ENCODE measurements around the gene E2F4.

The E2F4 gene

DNA sequence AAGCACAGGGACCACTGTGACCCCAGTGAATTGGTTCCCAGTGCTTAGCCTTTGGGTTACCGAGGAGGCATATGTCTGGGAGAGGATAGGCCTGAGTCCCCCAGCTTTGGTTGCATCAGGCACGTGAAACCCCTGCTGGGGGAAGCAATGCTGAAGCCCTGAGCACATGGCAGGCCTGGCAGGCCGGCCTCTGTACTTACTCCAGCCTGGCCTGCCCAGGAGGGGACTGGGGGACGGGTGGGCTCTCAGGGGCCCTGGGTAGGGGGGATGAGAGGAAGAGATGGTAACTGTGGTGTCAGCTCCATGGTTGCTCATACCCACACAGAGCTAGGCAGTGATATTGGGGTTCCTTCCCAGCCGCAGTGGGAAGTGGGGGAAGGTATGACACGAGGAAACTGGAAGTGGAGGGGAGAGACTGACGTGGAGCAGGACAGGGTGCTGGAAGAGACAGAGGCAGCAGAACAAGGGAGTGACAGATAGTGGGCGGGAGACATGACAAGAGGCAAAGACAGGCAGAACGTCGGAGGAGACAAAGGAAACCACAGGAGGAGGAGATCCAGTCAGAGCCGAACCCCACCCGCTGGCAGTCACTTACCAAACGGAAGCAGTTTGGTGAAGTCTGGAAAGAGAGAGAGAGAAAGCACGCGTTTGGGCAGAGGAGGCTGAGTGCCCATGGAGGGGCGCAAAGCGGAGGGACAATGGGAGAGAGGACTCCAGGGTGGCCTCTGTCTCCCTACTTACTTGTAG is 44.0 kb downstream of the E2F4 start:
- DNase-seq (ENCODE audit: low read depth): no peak

DNA sequence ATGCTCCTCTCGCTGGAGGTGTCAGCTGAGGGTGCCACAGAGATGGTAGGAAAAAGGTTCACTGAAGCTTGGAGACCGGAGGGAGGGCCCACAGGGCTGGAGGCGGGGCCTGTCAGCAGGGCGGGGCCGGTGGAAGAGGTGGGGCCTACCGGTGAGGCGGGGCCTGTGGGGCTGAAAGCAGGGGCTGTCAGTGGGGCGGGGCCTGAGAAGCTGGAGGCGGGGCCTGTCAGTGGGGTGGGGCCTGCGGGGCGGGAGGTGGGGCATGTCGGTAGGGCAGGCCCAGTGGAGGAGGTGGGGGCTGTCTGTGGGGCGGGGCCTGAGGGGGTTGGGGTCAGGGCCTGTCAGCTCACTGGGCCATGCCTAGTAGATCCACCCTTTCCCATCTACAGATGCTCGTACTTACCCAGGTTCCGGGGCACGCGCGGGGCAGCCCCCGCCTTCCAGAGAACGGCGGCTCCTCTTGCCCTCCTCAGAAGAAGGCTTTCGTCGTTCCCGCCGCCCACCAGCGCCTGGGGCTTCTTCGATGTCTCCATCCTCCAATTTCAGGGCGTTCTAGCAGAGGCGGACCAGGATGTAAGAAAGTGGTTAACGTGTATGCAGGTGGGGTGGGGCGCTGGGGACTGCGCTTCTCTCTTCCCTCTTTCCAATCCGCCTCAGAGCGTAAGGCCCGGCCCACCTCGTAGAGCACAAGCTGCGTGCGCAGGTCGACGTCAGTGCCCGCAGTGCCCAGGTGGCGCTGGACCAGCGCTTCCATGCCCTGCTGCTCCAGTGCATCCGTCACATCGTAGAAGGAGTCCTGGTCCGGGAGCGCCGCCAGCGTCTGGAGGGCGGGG is 44.8 kb downstream of the E2F4 start:
- DNase-seq (ENCODE audit: low read depth): no peak

DNA sequence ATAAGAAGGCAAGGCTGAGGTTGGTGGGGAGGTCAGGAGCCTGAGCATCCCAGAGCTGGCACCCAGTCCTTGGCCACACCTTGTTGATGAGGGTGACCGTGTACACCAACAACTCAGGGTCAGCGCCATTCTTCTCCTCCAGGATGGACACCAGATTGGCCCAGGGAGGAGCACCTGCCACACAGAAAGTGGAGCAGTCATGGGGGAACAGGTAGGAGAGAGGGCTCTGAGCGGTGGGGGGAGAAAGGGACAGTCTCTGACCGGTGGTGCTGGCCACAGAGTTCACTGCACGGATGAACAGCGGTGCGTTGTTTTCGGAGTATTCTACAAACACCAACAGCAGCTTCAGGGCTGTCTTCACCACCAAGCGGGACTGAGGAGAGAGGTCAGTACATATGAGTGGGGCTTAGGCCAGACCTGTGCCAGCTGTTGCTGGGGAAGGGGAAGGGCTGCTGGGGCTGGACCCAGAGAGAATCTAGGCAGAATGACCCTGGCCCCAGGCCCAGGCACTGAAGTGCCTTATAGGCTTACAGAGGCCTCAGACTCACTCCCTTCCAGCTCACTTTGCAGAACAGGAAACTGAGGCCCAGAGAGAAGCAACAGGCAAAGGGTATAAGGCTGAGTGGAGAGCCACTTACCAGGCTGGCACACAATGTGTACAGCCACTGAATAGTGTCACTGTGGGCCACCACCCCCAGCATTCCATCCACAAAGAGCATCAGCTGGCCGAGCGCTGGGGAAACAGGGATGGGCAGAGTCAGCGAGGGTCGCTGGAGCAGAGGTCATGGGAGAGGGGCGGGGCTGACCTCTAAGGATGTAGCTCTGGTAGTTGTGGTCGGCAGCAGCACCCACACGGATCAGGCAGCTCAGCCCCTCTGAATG is 45.7 kb downstream of the E2F4 start:
- DNase-seq (ENCODE audit: low read depth): no peak

DNA sequence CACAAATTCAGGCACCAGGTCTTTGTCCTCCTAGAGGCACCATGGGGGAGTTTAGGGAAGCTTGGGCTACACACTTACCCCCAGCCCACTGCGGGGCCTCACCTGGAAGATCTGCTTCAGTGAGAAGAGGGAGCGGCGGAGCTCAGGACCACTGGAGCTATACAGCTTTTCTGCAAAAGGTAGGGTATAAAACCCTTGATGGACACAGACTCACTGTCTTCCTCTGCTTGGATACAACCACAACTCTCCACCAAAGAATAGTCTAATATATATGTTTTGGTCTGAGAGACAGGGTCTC is 46.3 kb downstream of the E2F4 start:
- no peak for DNase-seq (ENCODE audit: low read depth)

DNA sequence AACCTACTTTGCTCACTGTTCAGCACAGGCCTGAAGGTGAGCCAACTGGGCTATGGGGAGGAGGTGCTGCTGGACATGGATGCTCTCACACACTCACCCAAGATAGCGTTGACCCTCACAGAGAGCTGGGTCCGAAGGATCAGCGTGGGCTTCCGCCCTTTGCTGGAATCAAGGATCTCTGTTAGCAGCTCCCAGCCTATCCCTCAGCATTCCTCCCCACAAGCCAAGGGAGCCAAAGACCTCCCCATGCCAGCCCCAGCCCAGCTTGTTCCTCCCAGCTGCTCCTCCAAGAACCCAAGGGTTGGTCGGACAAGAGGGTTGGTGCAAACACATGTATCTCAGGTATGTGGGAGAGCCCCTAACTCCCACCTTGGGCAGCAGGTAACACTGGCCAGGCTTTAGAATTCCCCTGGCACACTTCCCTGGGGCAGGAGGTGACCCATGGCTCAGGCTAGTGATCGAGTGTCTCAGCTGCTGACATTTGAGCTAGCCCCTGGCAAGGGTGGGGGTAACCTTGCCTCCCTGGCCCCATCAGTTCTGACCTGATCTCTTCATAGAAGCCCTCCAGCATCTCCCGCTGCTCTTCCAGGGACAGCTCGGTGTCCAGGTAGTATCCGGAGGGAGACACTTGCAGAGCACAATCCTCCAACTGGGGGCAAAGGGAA is 47.0 kb downstream of the E2F4 start:
- no peak for DNase-seq (ENCODE audit: low read depth)

DNA sequence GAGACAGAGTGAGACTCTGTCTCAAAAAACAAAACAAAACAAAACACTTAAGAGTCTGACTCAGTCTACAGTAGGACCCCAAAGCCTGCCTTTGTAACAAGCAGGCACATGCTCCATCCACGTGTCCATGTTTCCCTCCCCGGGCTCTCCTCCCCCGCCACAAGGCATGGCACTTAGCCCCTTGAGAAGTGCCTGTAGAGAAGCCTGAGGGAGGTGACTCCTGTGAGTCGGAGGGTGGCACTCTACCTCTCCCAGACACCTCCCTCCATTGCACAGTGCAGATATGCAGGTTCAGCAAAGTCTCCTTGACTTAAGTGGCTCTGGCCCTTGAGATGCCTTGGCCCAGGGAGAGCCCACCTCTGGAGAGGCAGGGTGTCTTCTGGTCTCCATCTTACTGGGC is 48.6 kb downstream of the E2F4 start:
- DNase-seq (ENCODE audit: low read depth): no peak

DNA sequence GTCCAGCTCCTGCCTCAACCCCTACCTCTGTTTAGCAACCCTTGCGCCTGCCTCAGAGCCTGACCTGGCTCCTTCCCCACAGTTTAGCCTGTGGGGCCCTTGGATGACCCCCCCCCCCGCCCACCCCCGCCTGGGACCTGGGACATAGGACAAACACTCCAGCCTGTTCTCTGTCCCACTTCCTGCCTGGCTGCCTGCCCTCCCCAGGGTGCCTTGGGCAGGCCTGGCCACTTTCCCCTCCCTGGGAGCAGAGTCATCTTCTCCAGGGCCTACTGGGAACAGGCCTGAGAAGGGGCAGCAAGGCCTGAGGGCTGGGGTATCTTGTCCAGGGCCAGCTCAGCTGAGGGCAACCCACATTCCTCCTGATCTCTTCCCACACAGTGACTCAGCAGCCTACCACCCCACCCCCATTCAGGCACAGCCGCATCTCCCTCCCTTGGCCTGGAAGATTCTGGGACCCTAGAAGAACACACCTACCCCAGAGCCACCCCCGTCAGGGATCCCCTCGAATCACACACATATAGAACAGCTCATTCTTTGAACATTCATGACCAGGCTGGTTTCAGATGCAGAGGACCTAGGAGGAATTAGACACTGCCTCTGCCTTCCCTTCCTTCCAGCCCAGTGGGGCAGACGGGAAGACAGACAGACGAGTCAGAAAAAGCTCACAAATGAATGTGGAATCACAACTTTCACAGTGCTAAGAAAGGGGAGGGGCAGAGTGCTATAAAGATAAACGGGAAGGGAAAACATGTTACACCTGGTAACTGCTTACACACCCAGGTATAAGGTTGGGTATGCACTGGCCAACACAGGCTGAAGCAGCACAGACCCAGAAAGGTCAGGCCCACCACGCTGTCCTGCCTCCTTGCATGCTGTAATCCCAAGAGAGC is 49.3 kb downstream of the E2F4 start:
- peak; percentile 64 for DNase-seq (ENCODE audit: low read depth)

DNA sequence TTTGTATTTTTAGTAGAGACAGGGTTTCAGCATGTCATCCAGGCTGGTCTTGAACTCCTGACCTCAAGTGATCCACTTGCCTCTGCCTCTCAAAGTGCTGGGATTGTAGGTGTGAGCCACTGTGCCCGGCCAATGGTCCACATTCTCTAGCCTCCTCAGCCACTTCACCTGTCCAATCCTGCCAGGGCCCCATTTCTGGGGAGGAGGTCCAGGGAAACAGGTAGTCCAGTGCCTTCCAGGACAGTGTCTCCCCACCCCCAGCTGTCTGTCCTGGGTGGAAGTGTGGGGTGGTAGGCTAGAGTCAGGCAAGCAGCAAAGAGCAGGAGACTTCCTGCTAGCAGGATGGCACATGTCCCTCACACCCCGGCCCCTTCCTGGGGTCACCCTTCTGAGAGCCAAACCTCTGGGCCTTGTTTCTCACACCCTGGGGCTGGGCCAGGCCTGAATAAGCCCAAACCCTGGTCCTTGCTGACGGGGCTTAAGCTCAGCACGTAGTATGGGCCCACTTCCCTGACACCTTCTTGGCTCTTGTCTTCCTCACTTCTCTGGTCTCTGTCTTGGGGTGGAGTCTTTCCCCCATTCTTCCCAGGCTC is 50.3 kb downstream of the E2F4 start:
- DNase-seq (ENCODE audit: low read depth): no peak

DNA sequence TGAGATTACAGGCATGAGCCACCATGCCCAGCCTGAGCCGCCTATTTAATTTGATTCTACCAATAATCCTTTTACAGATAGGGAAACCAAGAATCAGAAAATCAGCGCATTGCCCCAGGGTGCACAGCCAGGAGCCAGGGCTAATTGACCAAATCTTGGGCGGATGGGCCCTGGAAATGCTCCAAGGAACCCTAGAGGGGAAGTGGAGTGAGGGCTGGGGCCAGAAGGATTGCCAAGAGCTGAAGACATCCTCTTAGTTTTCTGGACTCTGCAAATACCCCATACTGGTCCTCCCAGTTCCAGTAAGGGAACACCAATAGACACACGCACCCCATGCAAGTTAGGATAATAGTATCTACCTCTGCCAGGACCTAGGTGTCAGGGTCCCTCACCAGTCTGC is 51.5 kb downstream of the E2F4 start:
- DNase-seq (ENCODE audit: low read depth): no peak

DNA sequence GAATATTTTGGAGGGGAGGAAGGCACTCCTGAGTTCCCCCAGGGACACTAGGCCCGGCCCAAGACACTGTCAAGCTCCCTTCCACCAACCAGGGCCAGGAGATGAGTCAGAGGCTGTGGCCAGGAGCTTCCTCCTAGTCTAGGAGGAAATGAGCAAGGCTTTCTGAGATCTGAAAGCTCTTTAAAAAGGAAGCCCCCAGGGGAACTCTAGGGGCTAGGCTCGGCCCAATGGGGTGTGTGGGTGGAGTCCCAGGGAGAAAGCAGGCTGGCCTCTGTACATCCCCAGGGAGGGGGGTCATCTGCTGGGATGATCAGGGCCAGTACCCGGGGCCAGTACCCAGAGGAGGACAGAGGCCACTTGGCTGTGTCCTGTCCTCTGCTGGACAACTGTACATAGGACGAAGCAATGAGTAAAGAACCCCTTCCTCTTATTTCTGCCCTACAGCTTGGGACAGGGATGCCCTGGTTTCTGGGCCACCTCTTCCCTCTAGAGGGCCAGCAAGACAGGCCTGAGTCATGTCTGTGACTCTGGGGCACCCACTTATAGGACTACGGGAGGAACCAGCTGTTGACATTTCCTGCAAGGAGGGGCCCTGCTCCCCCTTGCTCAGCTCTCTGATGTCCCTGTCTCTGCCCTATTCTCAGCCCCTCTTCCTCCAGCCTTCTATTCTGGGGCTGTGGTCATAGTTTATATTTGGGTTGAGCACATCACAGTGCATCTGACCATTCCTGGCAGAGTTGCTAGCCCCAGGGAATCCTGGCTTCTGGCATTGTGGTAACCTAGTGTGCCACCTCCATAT is 52.6 kb downstream of the E2F4 start:
- DNase-seq (ENCODE audit: low read depth): peak; percentile 88

DNA sequence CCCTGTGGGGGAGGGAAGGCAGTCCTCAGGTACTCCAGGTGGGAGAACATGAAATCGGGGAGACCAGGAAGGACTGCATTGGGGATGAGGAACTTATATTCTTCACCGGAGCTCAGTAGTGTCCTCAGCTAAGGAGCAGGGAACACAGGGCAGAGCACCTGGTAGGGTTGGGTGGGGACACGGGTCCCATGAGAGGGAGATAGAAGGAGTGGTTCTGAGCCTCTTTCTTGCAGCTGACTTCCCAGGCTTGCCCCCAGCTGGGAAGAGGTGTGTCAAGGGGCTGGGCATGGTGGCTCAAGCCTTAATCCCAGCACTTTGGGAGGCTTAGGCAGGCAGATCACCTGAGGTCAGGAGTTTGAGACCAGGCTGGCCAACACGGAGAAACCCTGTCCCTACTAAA is 53.2 kb downstream of the E2F4 start:
- DNase-seq (ENCODE audit: low read depth): no peak

DNA sequence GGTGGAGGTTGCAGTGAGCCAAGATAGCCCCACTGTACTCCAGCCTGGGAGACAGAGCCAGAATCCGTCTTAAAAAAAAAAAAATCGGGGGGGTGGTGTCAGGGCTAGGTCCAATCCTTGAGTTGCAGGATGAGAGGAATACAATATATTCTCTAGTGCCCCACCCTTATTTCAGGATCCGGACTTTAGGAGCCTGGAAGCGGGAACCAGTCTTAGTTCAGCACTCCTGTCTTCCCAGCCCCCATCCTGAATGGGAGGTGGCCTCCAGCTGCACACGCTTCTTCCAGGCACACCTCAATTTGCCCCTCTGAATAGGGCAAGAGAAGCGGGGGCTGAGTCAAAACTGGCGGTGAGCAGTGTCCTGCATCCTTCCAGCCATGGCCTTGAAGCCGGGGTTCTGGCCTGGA is 53.7 kb downstream of the E2F4 start:
- no peak for DNase-seq (ENCODE audit: low read depth)

DNA sequence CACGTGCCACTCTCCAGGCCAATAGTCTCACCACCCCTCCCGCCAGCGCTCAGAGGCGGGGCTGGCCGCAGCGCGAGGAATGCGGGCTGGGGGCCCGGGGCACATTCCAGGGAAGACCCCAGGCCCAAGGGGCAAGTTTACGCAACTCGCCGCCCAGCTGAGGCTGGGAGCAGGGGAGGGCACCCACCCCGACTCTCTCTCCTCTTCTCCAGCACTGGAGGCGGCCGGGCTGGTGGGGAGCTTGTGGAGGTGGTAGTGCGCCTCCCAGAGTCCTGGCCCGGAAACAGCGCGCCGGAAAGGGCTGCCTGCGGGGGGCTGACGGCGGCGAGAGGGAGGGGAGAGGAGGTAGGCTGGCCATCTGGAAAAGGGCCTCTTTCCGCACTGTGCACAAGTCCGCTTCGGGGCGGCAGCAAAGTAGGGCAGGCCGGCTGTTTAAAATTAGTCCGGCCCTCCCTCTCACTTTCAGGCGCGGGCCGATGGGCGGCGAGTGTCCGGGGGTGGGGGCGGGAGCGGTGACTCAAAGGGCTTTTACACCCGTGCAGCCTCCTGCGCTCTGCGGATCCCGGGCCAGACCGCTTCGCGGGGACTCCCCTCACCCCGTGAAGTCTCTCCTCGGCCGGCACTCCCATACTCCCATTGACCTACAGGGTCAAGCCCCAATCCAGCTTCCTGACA is 54.3 kb downstream of the E2F4 start:
- no peak for DNase-seq (ENCODE audit: low read depth)

DNA sequence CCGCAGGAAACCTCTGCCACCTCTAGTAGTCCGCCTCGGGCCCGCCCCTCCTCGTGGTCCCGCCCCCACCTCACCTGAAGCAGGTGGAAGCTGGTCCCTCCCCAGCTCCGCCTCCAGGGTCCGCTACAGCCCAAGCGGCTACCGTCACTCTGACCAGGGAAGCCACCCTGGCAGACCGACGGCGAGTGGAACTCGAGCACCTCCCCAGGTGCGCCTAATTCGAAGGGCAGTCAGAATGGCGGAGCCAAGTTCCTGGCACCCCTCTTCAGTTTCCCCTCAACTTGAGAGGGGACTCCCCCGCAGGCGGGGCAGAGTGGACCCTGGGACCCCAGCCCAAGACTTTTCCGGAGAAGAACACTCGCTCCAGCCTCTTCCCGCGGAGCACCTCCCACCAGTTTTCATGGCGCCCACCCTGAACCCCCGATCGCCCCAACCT is 54.8 kb downstream of the E2F4 start:
- no peak for DNase-seq (ENCODE audit: low read depth)

DNA sequence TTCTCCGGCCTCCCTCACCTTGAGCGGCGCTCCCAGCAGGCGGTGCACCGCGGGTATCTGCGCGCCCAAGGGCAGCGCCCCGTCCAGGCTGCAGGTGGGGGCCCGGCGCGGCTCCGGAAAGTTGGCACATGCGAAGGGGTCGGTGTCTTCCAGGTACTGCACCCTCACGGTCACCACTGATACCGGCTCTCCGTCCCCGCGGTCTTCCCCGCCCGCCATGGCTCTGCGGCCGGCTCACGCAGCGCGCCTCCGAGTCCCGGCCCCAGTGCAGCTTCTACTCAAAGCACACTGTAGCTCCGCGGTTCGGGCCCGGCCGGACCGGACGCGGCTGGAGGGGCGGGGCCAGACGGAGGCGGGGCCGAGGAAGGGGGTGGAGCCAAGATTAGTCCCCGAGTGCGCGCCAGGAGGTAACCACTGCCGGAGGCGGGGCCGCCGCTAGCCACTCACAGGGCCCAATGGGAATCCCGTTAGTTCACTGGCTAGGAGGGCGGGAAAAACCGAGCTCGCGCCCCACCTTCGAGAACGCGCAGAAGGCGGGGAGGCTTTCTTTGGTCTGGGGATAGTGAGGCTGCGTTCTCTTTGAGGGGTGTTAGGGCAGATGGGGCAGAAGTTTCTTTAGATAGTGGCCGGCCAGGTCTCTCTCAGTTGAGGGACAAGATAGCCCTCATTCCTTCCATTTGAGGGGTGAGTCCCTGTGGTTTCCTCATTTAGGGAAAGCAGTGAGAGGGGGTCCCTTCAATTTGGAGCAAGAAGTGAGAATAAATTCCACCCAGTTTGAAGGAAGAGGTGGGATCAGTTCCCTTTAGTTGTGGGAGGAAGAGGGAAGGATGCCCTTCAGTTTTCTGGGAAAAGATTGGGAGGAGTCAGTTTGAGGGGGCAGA is 55.5 kb downstream of the E2F4 start, which contains the start of gene FHOD1:
Gene FHOD1 (minus strand): TSS at position 290 of the 881 bp plus-strand sequence. CDS start 71 bp downstream, at position 219.
- DNase-seq (ENCODE audit: low read depth): peak; percentile 80

DNA sequence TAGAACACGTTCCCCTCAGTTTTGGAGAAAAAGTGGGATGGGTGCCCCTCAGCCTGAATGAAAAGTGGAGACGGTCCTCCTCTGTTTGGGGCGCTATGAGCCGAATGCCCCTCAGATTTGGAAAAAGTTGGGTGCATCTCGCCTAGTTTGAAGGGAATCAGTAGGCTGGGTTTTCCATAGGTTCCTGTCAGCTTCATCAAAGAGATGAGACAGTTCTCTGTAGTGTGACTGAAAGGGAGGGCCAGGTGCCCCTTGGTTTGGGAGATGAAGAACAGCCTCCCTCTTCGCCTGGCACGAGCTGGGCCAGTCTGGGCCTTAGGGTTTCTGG is 56.1 kb downstream of the E2F4 start:
- DNase-seq (ENCODE audit: low read depth): no peak
